ENCODE measurements around the gene HADHB.

The HADHB gene

GRCh38 chr2:26244309-26245230 lies at the start of gene HADHB, which contains the start of gene HADHA:
Gene HADHB (plus strand): TSS chr2:26244939. CDS start chr2:26254255, 9,316 bp downstream.
Gene HADHA (minus strand): TSS chr2:26244632. CDS start chr2:26244596, 36 bp downstream.
- DNase-seq: peak; percentile 63

GRCh38 chr2:26195040-26195984 lies 49.4 kb upstream of the HADHB start:
- no peak for DNase-seq

GRCh38 chr2:26196683-26197418 lies 47.9 kb upstream of the HADHB start:
- no peak for DNase-seq

- DNase-seq: no peak
Observed at GRCh38 chr2:26197516-26197915, 47.2 kb upstream of the HADHB start.

GRCh38 chr2:26202981-26203490 lies 41.7 kb upstream of the HADHB start:
- no peak for DNase-seq

GRCh38 chr2:26203906-26204305 lies 40.8 kb upstream of the HADHB start:
- no peak for DNase-seq

- DNase-seq: no peak
Observed at GRCh38 chr2:26212011-26212410, 32.7 kb upstream of the HADHB start.

- no peak for DNase-seq
Observed at GRCh38 chr2:26214759-26215158, 30.0 kb upstream of the HADHB start.

GRCh38 chr2:26215833-26216232 lies 28.9 kb upstream of the HADHB start:
- no peak for DNase-seq

- DNase-seq: no peak
Observed at GRCh38 chr2:26216587-26216986, 28.2 kb upstream of the HADHB start.

- DNase-seq: no peak
Observed at GRCh38 chr2:26217720-26218119, 27.0 kb upstream of the HADHB start.

- no peak for DNase-seq
Observed at GRCh38 chr2:26223018-26223417, 21.7 kb upstream of the HADHB start.

- no peak for DNase-seq
Observed at GRCh38 chr2:26224095-26224494, 20.6 kb upstream of the HADHB start.

GRCh38 chr2:26229595-26229994 lies 15.1 kb upstream of the HADHB start:
- DNase-seq: no peak

- no peak for DNase-seq
Observed at GRCh38 chr2:26230806-26231205, 13.9 kb upstream of the HADHB start.

GRCh38 chr2:26235089-26235488 lies 9.7 kb upstream of the HADHB start:
- DNase-seq: no peak

GRCh38 chr2:26237868-26238267 lies 6.9 kb upstream of the HADHB start:
- DNase-seq: no peak

GRCh38 chr2:26238311-26238958 lies 6.3 kb upstream of the HADHB start:
- DNase-seq: no peak

- no peak for DNase-seq
Observed at GRCh38 chr2:26241928-26242436, 2.8 kb upstream of the HADHB start.

GRCh38 chr2:26243470-26244308 lies 1.1 kb upstream of the HADHB start:
- no peak for DNase-seq

- no peak for DNase-seq
Observed at GRCh38 chr2:26245231-26245732, 543 bp downstream of the HADHB start.

All from NCI-H2029 treated with DMSO at 0.1 percent for 48 hours (cell line).